Kidney (tissue), 14 donors: Measurements from ENCODE around the gene SCAPER. TPM values are rescaled to one million over a fixed set of nuclear protein-coding genes. Genes with fewer than 3 reads are reported as not detected.

Source experiments
- DNase-seq, 5 donors: peaks; one replicate each; pipeline ENCODE4 v3.0.0-alpha.2; 2013 to 2020
- FAIRE-seq: peaks from 2 replicates; lab custom pipeline; 2012; peaks lifted over from hg19 to GRCh38; lab: Jason Lieb, UNC
- H3K27ac ChIP-seq, 2 donors: one replicate each; pipeline ENCODE4 v1.7.0; 2013; ENCODE audit warnings: low read depth in 2 of 2, low read length in 2 of 2, inconsistent platforms in 1 of 2
- H3K27me3 ChIP-seq: one replicate; pipeline ENCODE4 v1.7.1; 2013; ENCODE audit warnings: low read length, inconsistent platforms; ENCODE audit not compliant: control insufficient read depth, insufficient read depth
- H3K36me3 ChIP-seq, 3 donors: one replicate each; pipeline versions ENCODE4 v1.7.0 to v1.7.1; 2013; ENCODE audit warnings: low read length in 3 of 3, control low read depth in 1 of 3, inconsistent platforms in 1 of 3; ENCODE audit not compliant: insufficient read depth in 3 of 3, control insufficient read depth in 2 of 3
- H3K4me1 ChIP-seq, 3 donors: one replicate each; pipeline versions ENCODE4 v1.7.0 to v1.7.1; 2013; ENCODE audit warnings: low read length in 3 of 3, inconsistent platforms in 1 of 3, low read depth in 1 of 3; ENCODE audit not compliant: control insufficient read depth in 2 of 3, insufficient read depth in 2 of 3
- H3K4me3 ChIP-seq, 3 donors: one replicate each; pipeline versions ENCODE4 v1.7.0 to v1.8.1; 2013; ENCODE audit warnings: low read length in 3 of 3, control low read depth in 1 of 3, inconsistent platforms in 1 of 3
- H3K9ac ChIP-seq, 3 donors: one replicate each; pipeline versions ENCODE4 v1.7.0 to v1.7.1; 2013; ENCODE audit warnings: low read length in 3 of 3, control low read depth in 1 of 3, inconsistent platforms in 1 of 3
- H3K9me3 ChIP-seq, 3 donors: one replicate each; pipeline versions ENCODE4 v1.7.0 to v1.7.1; 2013; ENCODE audit warnings: low read length in 3 of 3, control low read depth in 1 of 3, inconsistent platforms in 1 of 3; ENCODE audit not compliant: control insufficient read depth in 2 of 3, insufficient read depth in 1 of 3
- intact Hi-C: fragments of 100-400 bp; cut with DNase I; formaldehyde crosslinking; loops from one replicate; pipeline ENCODE4 v1.11.1; 2022
- polyA plus RNA-seq: library from polyadenylated mRNA; stranded (reverse); fragments of 350-450 nt; fragmentation: Illumina TruSeq; extraction: RNeasy Lipid Tissue Mini Kit (QIAGEN cat#74804); gene quantifications from one replicate; pipeline ENCODE4 v1.2.3, GENCODE V29; 2014; ENCODE audit warnings: low read depth, low replicate concordance; ENCODE audit not compliant: insufficient read depth
- total RNA-seq: library from RNA; stranded (reverse); fragmentation: NEBNext Ultra II Directional; extraction: Animal tissue kit (Norgen Biotek cat#: 25700); gene quantifications from one replicate; pipeline ENCODE4 v1.2.1, GENCODE V29; 2021
- TF ChIP-seq, protein P1 (sequence below): IDR thresholded peaks from 3 replicates; pipeline ENCODE4 v1.5.1; 2012; ENCODE audit warnings: mild to moderate bottlenecking, moderate library complexity, borderline replicate concordance; ENCODE audit not compliant: insufficient read depth; ENCODE audit errors: extremely low read depth
- donor health status: control.
- donor health status: control.
- donor health status: control.
- donor health status: control.
- donor health status: control.
- donor health status: DM: yes; HTN: yes; CAD: no.
- donor health status: Normal renal cell carcinoma (clear cell type).

Gene SCAPER
- total and polyA plus RNA-seq, 2 donors from 2014 or later: 11.6 to 39.4 TPM

DNA sequence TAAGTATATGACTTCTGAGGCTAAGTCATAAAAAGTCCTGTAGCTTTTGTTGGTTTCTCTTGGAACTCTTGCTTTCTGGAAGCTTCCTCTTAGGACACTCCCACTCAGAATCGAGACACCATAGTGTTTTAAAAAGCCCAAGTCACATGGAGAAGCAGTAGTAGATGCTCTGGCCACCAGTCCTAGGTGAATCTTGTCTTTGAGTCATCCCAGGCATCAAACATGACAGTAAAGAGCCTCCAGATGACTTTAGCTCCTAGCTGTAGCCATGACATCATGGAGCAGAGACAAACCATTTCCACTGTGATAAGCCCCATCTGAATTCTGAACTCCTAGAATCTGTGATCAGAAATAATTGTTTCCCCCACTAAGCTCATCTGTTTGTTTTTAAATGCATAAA lies 526.4 kb downstream of the SCAPER start:
- intact Hi-C loops: no loop called here
- Histone ChIP-seq H3K9ac (no peak overlapping the region), H3K27me3 (no peaks in the 10 kb centered on the region), H3K36me3 (peaks cover 0 to 2% (median 0%) of the 10 kb centered on the region in 3 donors), H3K4me3 (no peak overlapping the region), H3K27ac (no peak overlapping the region), H3K9me3 (no peaks in the 10 kb centered on the region), H3K4me1 (no peaks in the 10 kb centered on the region)
- TF ChIP-seq, protein P1, sequence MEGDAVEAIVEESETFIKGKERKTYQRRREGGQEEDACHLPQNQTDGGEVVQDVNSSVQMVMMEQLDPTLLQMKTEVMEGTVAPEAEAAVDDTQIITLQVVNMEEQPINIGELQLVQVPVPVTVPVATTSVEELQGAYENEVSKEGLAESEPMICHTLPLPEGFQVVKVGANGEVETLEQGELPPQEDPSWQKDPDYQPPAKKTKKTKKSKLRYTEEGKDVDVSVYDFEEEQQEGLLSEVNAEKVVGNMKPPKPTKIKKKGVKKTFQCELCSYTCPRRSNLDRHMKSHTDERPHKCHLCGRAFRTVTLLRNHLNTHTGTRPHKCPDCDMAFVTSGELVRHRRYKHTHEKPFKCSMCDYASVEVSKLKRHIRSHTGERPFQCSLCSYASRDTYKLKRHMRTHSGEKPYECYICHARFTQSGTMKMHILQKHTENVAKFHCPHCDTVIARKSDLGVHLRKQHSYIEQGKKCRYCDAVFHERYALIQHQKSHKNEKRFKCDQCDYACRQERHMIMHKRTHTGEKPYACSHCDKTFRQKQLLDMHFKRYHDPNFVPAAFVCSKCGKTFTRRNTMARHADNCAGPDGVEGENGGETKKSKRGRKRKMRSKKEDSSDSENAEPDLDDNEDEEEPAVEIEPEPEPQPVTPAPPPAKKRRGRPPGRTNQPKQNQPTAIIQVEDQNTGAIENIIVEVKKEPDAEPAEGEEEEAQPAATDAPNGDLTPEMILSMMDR: no peak
- DNase-seq: no peak
- no peak for FAIRE-seq

DNA sequence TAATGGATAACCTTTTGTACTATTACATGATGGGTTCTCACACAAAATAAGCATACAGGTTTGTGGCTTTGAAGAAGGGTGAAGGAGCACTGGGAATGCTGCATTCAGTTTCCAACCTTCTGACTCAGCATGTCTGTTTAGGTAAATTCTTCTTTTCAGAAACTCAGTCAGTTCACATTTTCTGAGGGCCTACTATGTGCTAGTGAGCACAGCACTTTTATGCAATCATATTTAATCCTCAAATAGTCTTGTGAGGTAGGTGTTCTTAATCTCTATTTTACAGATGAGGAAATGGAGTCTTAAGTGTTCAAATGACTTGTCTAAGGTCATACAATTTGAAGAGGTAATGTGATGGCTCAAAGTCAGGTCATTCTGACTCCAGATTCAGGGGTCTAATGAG lies 527.4 kb downstream of the SCAPER start:
- no peak for FAIRE-seq
- Histone ChIP-seq H3K4me3 (no peak overlapping the region), H3K27ac (no peak overlapping the region), H3K36me3 (peaks cover 0 to 4% (median 0%) of the 10 kb centered on the region in 3 donors), H3K9ac (no peak overlapping the region), H3K9me3 (no peaks in the 10 kb centered on the region), H3K27me3 (no peaks in the 10 kb centered on the region), H3K4me1 (no peaks in the 10 kb centered on the region)
- intact Hi-C loops: no loop called here
- DNase-seq: no peak
- TF ChIP-seq, protein P1: no peak

DNA sequence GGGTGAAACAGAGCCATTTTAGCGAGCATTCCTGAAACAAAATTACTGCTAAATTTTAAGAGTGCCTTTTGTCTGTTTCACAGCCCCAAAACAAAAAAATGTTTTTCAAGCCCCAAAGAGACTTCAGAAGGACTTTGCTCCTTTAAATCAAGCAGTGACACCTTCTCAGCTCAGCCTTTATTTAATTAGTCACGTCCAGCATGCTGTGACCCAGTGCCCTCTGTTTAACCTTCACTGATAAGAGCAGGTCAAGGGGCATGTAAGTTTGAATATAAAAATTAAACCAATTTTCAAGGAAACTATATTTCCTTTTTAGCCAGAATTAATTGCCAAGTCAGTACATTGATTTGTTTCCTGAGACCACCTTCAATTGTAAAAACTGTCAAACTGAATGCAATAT lies 527.9 kb downstream of the SCAPER start:
- no peak for DNase-seq
- no peak overlapping the region for H3K9ac ChIP-seq
- no peak overlapping the region for H3K27ac ChIP-seq
- no peaks in the 10 kb centered on the region for H3K4me1 ChIP-seq
- H3K9me3 ChIP-seq: no peaks in the 10 kb centered on the region
- H3K4me3 ChIP-seq: no peak overlapping the region
- peaks cover 0 to 4% (median 0%) of the 10 kb centered on the region in 3 donors for H3K36me3 ChIP-seq
- FAIRE-seq: no peak
- TF ChIP-seq, protein P1: no peak
- no peaks in the 10 kb centered on the region for H3K27me3 ChIP-seq
- intact Hi-C loops: no loop called here

DNA sequence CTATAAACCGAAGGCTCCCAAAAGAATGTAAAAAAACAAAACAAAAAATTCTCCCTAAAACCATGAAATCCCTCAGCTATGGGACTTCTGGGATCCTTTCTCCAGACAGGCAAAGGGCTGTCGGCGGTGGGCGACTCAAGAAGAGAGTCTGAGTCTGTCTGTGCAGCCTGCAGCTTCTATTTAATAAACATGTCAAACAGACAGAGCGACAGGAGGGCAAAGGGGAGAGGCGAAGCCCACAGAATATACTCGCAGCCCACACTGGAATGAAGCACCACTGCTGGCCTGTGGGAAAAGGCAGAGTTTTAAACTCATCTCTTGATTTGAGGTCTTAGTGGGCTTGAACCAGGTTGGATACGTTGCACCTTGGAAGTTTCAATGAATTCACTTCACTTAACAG lies 528.3 kb downstream of the SCAPER start:
- peaks cover 0 to 4% (median 0%) of the 10 kb centered on the region in 3 donors for H3K36me3 ChIP-seq
- peak in 3 of 5 donors; percentile 12 to 32 (median 24) for DNase-seq
- no peaks in the 10 kb centered on the region for H3K27me3 ChIP-seq
- H3K9me3 ChIP-seq: no peaks in the 10 kb centered on the region
- FAIRE-seq: no peak
- H3K9ac ChIP-seq: no peak overlapping the region
- no peaks in the 10 kb centered on the region for H3K4me1 ChIP-seq
- no peak overlapping the region for H3K4me3 ChIP-seq
- TF ChIP-seq, protein P1: no peak
- H3K27ac ChIP-seq: no peak overlapping the region
- intact Hi-C loops: no loop called here
